GM12801 (cell line): ENCODE data around the gene MBTPS1.

Source experiments
- CTCF ChIP-seq: IDR thresholded peaks from one replicate; pipeline ENCODE4 v1.5.1; 2011; ENCODE audit warnings: control low read depth; ENCODE audit not compliant: insufficient read length; ENCODE audit errors: extremely low read depth

The MBTPS1 gene

GRCh38 chr16:84036982-84037425, 79.7 kb downstream of the MBTPS1 start:
- no peak for TF ChIP-seq CTCF

GRCh38 chr16:84036131-84036530, 80.6 kb downstream of the MBTPS1 start:
- TF ChIP-seq CTCF = no peak

- TF ChIP-seq CTCF = no peak
Measured at GRCh38 chr16:84034516-84034915, 82.2 kb downstream of the MBTPS1 start.

GRCh38 chr16:84033251-84034195, 83.2 kb downstream of the MBTPS1 start:
- no peak for TF ChIP-seq CTCF

GRCh38 chr16:84032458-84033178, 84.1 kb downstream of the MBTPS1 start:
- TF ChIP-seq CTCF = no peak

- TF ChIP-seq CTCF = no peak
Measured at GRCh38 chr16:84031556-84031955, 85.2 kb downstream of the MBTPS1 start.

- no peak for TF ChIP-seq CTCF
Measured at GRCh38 chr16:84029297-84030047, 87.3 kb downstream of the MBTPS1 start.
